Measurements from ENCODE around the gene TP73.

Gene TP73

GRCh38 chr1:3672971-3673361 is 20.6 kb downstream of the TP73 start:
- no peaks in the 10 kb centered on the region for H3K9me3 ChIP-seq (ENCODE audit: control insufficient read depth, insufficient read depth, low read length)
- H3K36me3 ChIP-seq (ENCODE audit: control insufficient read depth, insufficient read depth, low read length), result no peaks in the 10 kb centered on the region
- no peaks in the 10 kb centered on the region for H3K27me3 ChIP-seq (ENCODE audit: control insufficient read depth, insufficient read depth, low read length)
- no peak overlapping the region for H3K9ac ChIP-seq (ENCODE audit: low read depth, low read length)
- no peak overlapping the region for H3K4me3 ChIP-seq (ENCODE audit: low read depth, low read length)
- no peaks in the 10 kb centered on the region for H3K4me1 ChIP-seq (ENCODE audit: control insufficient read depth, insufficient read depth, low read length)

- no peak overlapping the region for H3K4me3 ChIP-seq (ENCODE audit: low read depth, low read length)
- no peaks in the 10 kb centered on the region for H3K36me3 ChIP-seq (ENCODE audit: control insufficient read depth, insufficient read depth, low read length)
- H3K27me3 ChIP-seq (ENCODE audit: control insufficient read depth, insufficient read depth, low read length), result no peaks in the 10 kb centered on the region
- no peaks in the 10 kb centered on the region for H3K9me3 ChIP-seq (ENCODE audit: control insufficient read depth, insufficient read depth, low read length)
- H3K4me1 ChIP-seq (ENCODE audit: control insufficient read depth, insufficient read depth, low read length), result no peaks in the 10 kb centered on the region
- no peak overlapping the region for H3K9ac ChIP-seq (ENCODE audit: low read depth, low read length)
Observed at GRCh38 chr1:3673381-3674099, 21.2 kb downstream of the TP73 start.

- Histone ChIP-seq H3K4me3 (ENCODE audit: low read depth, low read length) (no peak overlapping the region), H3K4me1 (ENCODE audit: control insufficient read depth, insufficient read depth, low read length) (no peaks in the 10 kb centered on the region), H3K9ac (ENCODE audit: low read depth, low read length) (peak overlapping the region; percentile 37), H3K36me3 (ENCODE audit: control insufficient read depth, insufficient read depth, low read length) (no peaks in the 10 kb centered on the region), H3K9me3 (ENCODE audit: control insufficient read depth, insufficient read depth, low read length) (no peaks in the 10 kb centered on the region), H3K27me3 (ENCODE audit: control insufficient read depth, insufficient read depth, low read length) (no peaks in the 10 kb centered on the region)
Observed at GRCh38 chr1:3674100-3675094, 22.1 kb downstream of the TP73 start.

- Histone ChIP-seq H3K9me3 (ENCODE audit: control insufficient read depth, insufficient read depth, low read length) (no peaks in the 10 kb centered on the region), H3K4me3 (ENCODE audit: low read depth, low read length) (no peak overlapping the region), H3K9ac (ENCODE audit: low read depth, low read length) (peak overlapping the region; percentile 47)
Observed at GRCh38 chr1:3675436-3675835, 23.1 kb downstream of the TP73 start.

GRCh38 chr1:3676581-3677470 is 24.5 kb downstream of the TP73 start:
- H3K9me3 ChIP-seq (ENCODE audit: control insufficient read depth, insufficient read depth, low read length), result no peaks in the 10 kb centered on the region
- H3K4me3 ChIP-seq (ENCODE audit: low read depth, low read length), result no peak overlapping the region
- H3K36me3 ChIP-seq (ENCODE audit: control insufficient read depth, insufficient read depth, low read length), result no peaks in the 10 kb centered on the region
- H3K9ac ChIP-seq (ENCODE audit: low read depth, low read length), result no peak overlapping the region
- no peaks in the 10 kb centered on the region for H3K4me1 ChIP-seq (ENCODE audit: control insufficient read depth, insufficient read depth, low read length)
- H3K27me3 ChIP-seq (ENCODE audit: control insufficient read depth, insufficient read depth, low read length), result no peaks in the 10 kb centered on the region

More at GRCh38 chr1:3675436-3675835, 23.1 kb downstream of the TP73 start:
- Histone ChIP-seq H3K27me3 (ENCODE audit: control insufficient read depth, insufficient read depth, low read length) (no peaks in the 10 kb centered on the region), H3K4me1 (ENCODE audit: control insufficient read depth, insufficient read depth, low read length) (no peaks in the 10 kb centered on the region), H3K36me3 (ENCODE audit: control insufficient read depth, insufficient read depth, low read length) (no peaks in the 10 kb centered on the region)

- no peaks in the 10 kb centered on the region for H3K36me3 ChIP-seq (ENCODE audit: control insufficient read depth, insufficient read depth, low read length)
- no peak overlapping the region for H3K4me3 ChIP-seq (ENCODE audit: low read depth, low read length)
- no peak overlapping the region for H3K9ac ChIP-seq (ENCODE audit: low read depth, low read length)
- no peaks in the 10 kb centered on the region for H3K4me1 ChIP-seq (ENCODE audit: control insufficient read depth, insufficient read depth, low read length)
- H3K27me3 ChIP-seq (ENCODE audit: control insufficient read depth, insufficient read depth, low read length), result no peaks in the 10 kb centered on the region
- H3K9me3 ChIP-seq (ENCODE audit: control insufficient read depth, insufficient read depth, low read length), result no peaks in the 10 kb centered on the region
Observed at GRCh38 chr1:3677484-3677883, 25.2 kb downstream of the TP73 start.

GRCh38 chr1:3678361-3679097 is 26.2 kb downstream of the TP73 start:
- peaks cover 4% of the 10 kb centered on the region for H3K27me3 ChIP-seq (ENCODE audit: control insufficient read depth, insufficient read depth, low read length)
- H3K9me3 ChIP-seq (ENCODE audit: control insufficient read depth, insufficient read depth, low read length), result no peaks in the 10 kb centered on the region
- H3K36me3 ChIP-seq (ENCODE audit: control insufficient read depth, insufficient read depth, low read length), result no peaks in the 10 kb centered on the region
- H3K4me3 ChIP-seq (ENCODE audit: low read depth, low read length), result no peak overlapping the region
- H3K4me1 ChIP-seq (ENCODE audit: control insufficient read depth, insufficient read depth, low read length), result no peaks in the 10 kb centered on the region
- no peak overlapping the region for H3K9ac ChIP-seq (ENCODE audit: low read depth, low read length)

GRCh38 chr1:3679098-3679555 is 26.8 kb downstream of the TP73 start:
- no peak overlapping the region for H3K4me3 ChIP-seq (ENCODE audit: low read depth, low read length)
- no peaks in the 10 kb centered on the region for H3K9me3 ChIP-seq (ENCODE audit: control insufficient read depth, insufficient read depth, low read length)
- H3K4me1 ChIP-seq (ENCODE audit: control insufficient read depth, insufficient read depth, low read length), result no peaks in the 10 kb centered on the region
- H3K9ac ChIP-seq (ENCODE audit: low read depth, low read length), result no peak overlapping the region
- no peaks in the 10 kb centered on the region for H3K36me3 ChIP-seq (ENCODE audit: control insufficient read depth, insufficient read depth, low read length)
- H3K27me3 ChIP-seq (ENCODE audit: control insufficient read depth, insufficient read depth, low read length), result peaks cover 4% of the 10 kb centered on the region

- no peaks in the 10 kb centered on the region for H3K4me1 ChIP-seq (ENCODE audit: control insufficient read depth, insufficient read depth, low read length)
- H3K27me3 ChIP-seq (ENCODE audit: control insufficient read depth, insufficient read depth, low read length), result peaks cover 7% of the 10 kb centered on the region
- H3K36me3 ChIP-seq (ENCODE audit: control insufficient read depth, insufficient read depth, low read length), result no peaks in the 10 kb centered on the region
- H3K9me3 ChIP-seq (ENCODE audit: control insufficient read depth, insufficient read depth, low read length), result no peaks in the 10 kb centered on the region
- H3K9ac ChIP-seq (ENCODE audit: low read depth, low read length), result no peak overlapping the region
- H3K4me3 ChIP-seq (ENCODE audit: low read depth, low read length), result no peak overlapping the region
Observed at GRCh38 chr1:3679799-3680453, 27.6 kb downstream of the TP73 start.

GRCh38 chr1:3680488-3681230 is 28.3 kb downstream of the TP73 start:
- H3K36me3 ChIP-seq (ENCODE audit: control insufficient read depth, insufficient read depth, low read length), result no peaks in the 10 kb centered on the region
- H3K4me3 ChIP-seq (ENCODE audit: low read depth, low read length), result no peak overlapping the region
- no peaks in the 10 kb centered on the region for H3K9me3 ChIP-seq (ENCODE audit: control insufficient read depth, insufficient read depth, low read length)
- peaks cover 7% of the 10 kb centered on the region for H3K27me3 ChIP-seq (ENCODE audit: control insufficient read depth, insufficient read depth, low read length)
- no peak overlapping the region for H3K9ac ChIP-seq (ENCODE audit: low read depth, low read length)
- H3K4me1 ChIP-seq (ENCODE audit: control insufficient read depth, insufficient read depth, low read length), result no peaks in the 10 kb centered on the region

All from iPS-15b (cell line).